Body of pancreas (tissue), 4 donors: Measurements from ENCODE around the gene WIPF3.

Source experiments
- POLR2A ChIP-seq, 3 donors: fragments of 450-650 bp; IDR thresholded peaks; one replicate each; pipeline ENCODE4 v1.6.1; 2016; ENCODE audit warnings: antibody characterized with exemption in 3 of 3, mild to moderate bottlenecking in 2 of 3
- TF ChIP-seq, protein P1 (sequence below), 7 experiments: fragments of 450-650 bp in 4 of 7; fragments of 200-600 bp in 3 of 7; sonication (generic) in 3 of 7; IDR thresholded peaks; one replicate each; pipeline ENCODE4 v1.5.1; 2016 to 2019; ENCODE audit warnings: antibody characterized with exemption in 7 of 7

DNA sequence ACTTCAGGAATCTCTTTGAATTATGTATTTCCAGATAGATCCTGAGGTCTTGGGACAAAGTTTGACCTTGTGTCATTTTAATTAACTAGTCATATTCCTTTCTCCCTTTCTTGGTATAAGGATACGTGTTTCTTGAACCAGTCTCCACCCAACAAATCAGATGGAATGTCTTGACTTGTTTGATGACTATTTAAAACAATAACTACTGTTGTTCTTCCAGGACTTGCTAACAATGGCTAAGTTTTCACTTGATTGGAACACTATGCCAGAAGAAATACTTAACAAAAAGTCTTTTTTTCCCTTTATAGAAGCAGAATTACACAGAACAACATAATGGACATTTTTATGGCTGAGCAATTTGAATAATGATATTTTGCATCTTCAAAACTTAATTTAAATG, 43.0 kb upstream of the WIPF3 start:
- TF ChIP-seq, protein P1, sequence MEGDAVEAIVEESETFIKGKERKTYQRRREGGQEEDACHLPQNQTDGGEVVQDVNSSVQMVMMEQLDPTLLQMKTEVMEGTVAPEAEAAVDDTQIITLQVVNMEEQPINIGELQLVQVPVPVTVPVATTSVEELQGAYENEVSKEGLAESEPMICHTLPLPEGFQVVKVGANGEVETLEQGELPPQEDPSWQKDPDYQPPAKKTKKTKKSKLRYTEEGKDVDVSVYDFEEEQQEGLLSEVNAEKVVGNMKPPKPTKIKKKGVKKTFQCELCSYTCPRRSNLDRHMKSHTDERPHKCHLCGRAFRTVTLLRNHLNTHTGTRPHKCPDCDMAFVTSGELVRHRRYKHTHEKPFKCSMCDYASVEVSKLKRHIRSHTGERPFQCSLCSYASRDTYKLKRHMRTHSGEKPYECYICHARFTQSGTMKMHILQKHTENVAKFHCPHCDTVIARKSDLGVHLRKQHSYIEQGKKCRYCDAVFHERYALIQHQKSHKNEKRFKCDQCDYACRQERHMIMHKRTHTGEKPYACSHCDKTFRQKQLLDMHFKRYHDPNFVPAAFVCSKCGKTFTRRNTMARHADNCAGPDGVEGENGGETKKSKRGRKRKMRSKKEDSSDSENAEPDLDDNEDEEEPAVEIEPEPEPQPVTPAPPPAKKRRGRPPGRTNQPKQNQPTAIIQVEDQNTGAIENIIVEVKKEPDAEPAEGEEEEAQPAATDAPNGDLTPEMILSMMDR (IDR thresholded peaks at IDR 0.05), result no peak
- no peak for TF ChIP-seq POLR2A (IDR thresholded peaks at IDR 0.05)
